Measurements from ENCODE around the gene UNC13B.

- TF ChIP-seq MAX (IDR thresholded peaks at IDR 0.05) = no peak
- TF ChIP-seq NFIC (IDR thresholded peaks at IDR 0.05) = no peak
- TF ChIP-seq TEAD4 (IDR thresholded peaks at IDR 0.05) = no peak
- TF ChIP-seq EP300 (IDR thresholded peaks at IDR 0.05; ENCODE audit: borderline replicate concordance) = no peak
- TF ChIP-seq CREB1 (IDR thresholded peaks at IDR 0.05; ENCODE audit: low read depth) = no peak
- TF ChIP-seq FOXM1 (IDR thresholded peaks at IDR 0.05; ENCODE audit: borderline replicate concordance, low read depth) = no peak
- no peak for TF ChIP-seq YY1 (IDR thresholded peaks at IDR 0.05; ENCODE audit: low read depth)
- TF ChIP-seq EGR1 (IDR thresholded peaks at IDR 0.05) = no peak
- no peak for TF ChIP-seq USF1 (IDR thresholded peaks at IDR 0.05)
- no peak for TF ChIP-seq TAF1 (IDR thresholded peaks at IDR 0.05; ENCODE audit: low read depth)
- TF ChIP-seq REST (IDR thresholded peaks at IDR 0.05; ENCODE audit: low read depth) = no peak
- TF ChIP-seq CEBPB (IDR thresholded peaks at IDR 0.05) = no peak
Measured at GRCh38 chr9:35205340-35205739, 43.5 kb downstream of the UNC13B start.
